Measurements from ENCODE around the gene COMT.

- TF ChIP-seq PRRX2 (CRISPR knock-in tag; IDR thresholded peaks at IDR 0.05): no peak
- TF ChIP-seq PRDM15 (CRISPR knock-in tag; IDR thresholded peaks at IDR 0.05): no peak
- TF ChIP-seq STAT6 (CRISPR knock-in tag; conservative IDR thresholded peaks at IDR 0.05; ENCODE audit: low read depth): no peak
- no peak for TF ChIP-seq ZNF671 (CRISPR knock-in tag; IDR thresholded peaks at IDR 0.05)
- TF ChIP-seq CTCF (IDR thresholded peaks at IDR 0.05): no peak
Observed at GRCh38 chr22:19892925-19893324, 48.6 kb upstream of the COMT start.

All from WTC11 (cell line).